HUES6 (cell line): Measurements from ENCODE around the gene GATC.

Experiments
- H3K27ac ChIP-seq: 2 replicates; pipeline ENCODE4 v1.7.0; 2013; ENCODE audit warnings: low read depth, mild to moderate bottlenecking, low read length, inconsistent platforms
- H3K27me3 ChIP-seq: 2 replicates; pipeline ENCODE4 v1.6.1; 2013; ENCODE audit warnings: low read length; ENCODE audit not compliant: control insufficient read depth, insufficient read depth
- H3K36me3 ChIP-seq: 2 replicates; pipeline ENCODE4 v1.6.1; 2013; ENCODE audit warnings: low read length; ENCODE audit not compliant: control insufficient read depth, insufficient read depth
- H3K4me1 ChIP-seq: 2 replicates; pipeline ENCODE4 v1.6.1; 2013; ENCODE audit warnings: low read length; ENCODE audit not compliant: control insufficient read depth, insufficient read depth
- H3K4me3 ChIP-seq: 2 replicates; pipeline ENCODE4 v1.5.1; 2013; ENCODE audit warnings: low read depth, low read length
- H3K9ac ChIP-seq: one replicate; pipeline ENCODE4 v1.6.1; 2013; ENCODE audit warnings: mild to moderate bottlenecking, low read length
- H3K9me3 ChIP-seq: 2 replicates; pipeline ENCODE4 v1.6.1; 2013; ENCODE audit warnings: low read depth, low read length; ENCODE audit not compliant: control insufficient read depth, insufficient read depth

Gene GATC

GRCh38 chr12:120413901-120414695 is 32.1 kb upstream of the GATC start:
- H3K9ac ChIP-seq, result peak overlapping the region; percentile 69
- H3K27ac ChIP-seq, result peak overlapping the region; percentile 92
- H3K9me3 ChIP-seq, result no peaks in the 10 kb centered on the region
- no peaks in the 10 kb centered on the region for H3K36me3 ChIP-seq
- peaks cover 9% of the 10 kb centered on the region for H3K4me1 ChIP-seq
- H3K4me3 ChIP-seq, result peak overlapping the region; percentile 34; the same call in 1 of the 2 replicates
- no peaks in the 10 kb centered on the region for H3K27me3 ChIP-seq

- Histone ChIP-seq H3K27me3 (no peaks in the 10 kb centered on the region), H3K9me3 (no peaks in the 10 kb centered on the region), H3K27ac (no peak overlapping the region), H3K4me3 (no peak overlapping the region), H3K4me1 (peaks cover 11% of the 10 kb centered on the region), H3K36me3 (no peaks in the 10 kb centered on the region), H3K9ac (no peak overlapping the region)
Measured at GRCh38 chr12:120416490-120417216, 29.6 kb upstream of the GATC start.

- Histone ChIP-seq H3K9me3 (no peaks in the 10 kb centered on the region), H3K9ac (no peak overlapping the region), H3K4me3 (no peak overlapping the region), H3K27ac (no peak overlapping the region), H3K36me3 (no peaks in the 10 kb centered on the region), H3K27me3 (no peaks in the 10 kb centered on the region), H3K4me1 (peaks cover 15% of the 10 kb centered on the region)
Measured at GRCh38 chr12:120417917-120418580, 28.2 kb upstream of the GATC start.

GRCh38 chr12:120421701-120422100 is 24.5 kb upstream of the GATC start:
- H3K27ac ChIP-seq, result no peak overlapping the region
- H3K4me3 ChIP-seq, result no peak overlapping the region
- H3K9ac ChIP-seq, result no peak overlapping the region
- no peaks in the 10 kb centered on the region for H3K36me3 ChIP-seq
- H3K4me1 ChIP-seq, result peaks cover 11% of the 10 kb centered on the region
- H3K9me3 ChIP-seq, result no peaks in the 10 kb centered on the region
- H3K27me3 ChIP-seq, result no peaks in the 10 kb centered on the region

- no peaks in the 10 kb centered on the region for H3K27me3 ChIP-seq
- no peak overlapping the region for H3K27ac ChIP-seq
- no peaks in the 10 kb centered on the region for H3K9me3 ChIP-seq
- no peaks in the 10 kb centered on the region for H3K36me3 ChIP-seq
- H3K4me3 ChIP-seq, result no peak overlapping the region
- no peak overlapping the region for H3K9ac ChIP-seq
- H3K4me1 ChIP-seq, result peaks cover 11% of the 10 kb centered on the region
Measured at GRCh38 chr12:120422892-120423456, 23.3 kb upstream of the GATC start.

GRCh38 chr12:120425797-120426196 is 20.4 kb upstream of the GATC start:
- no peak overlapping the region for H3K4me3 ChIP-seq
- H3K27me3 ChIP-seq, result no peaks in the 10 kb centered on the region
- no peaks in the 10 kb centered on the region for H3K36me3 ChIP-seq
- peaks cover 11% of the 10 kb centered on the region for H3K4me1 ChIP-seq
- no peaks in the 10 kb centered on the region for H3K9me3 ChIP-seq
- H3K9ac ChIP-seq, result no peak overlapping the region
- no peak overlapping the region for H3K27ac ChIP-seq

- no peaks in the 10 kb centered on the region for H3K36me3 ChIP-seq
- H3K4me1 ChIP-seq, result peaks cover 4% of the 10 kb centered on the region
- H3K9me3 ChIP-seq, result no peaks in the 10 kb centered on the region
- H3K4me3 ChIP-seq, result no peak overlapping the region
- H3K27me3 ChIP-seq, result no peaks in the 10 kb centered on the region
- no peak overlapping the region for H3K27ac ChIP-seq
- H3K9ac ChIP-seq, result no peak overlapping the region
Measured at GRCh38 chr12:120428597-120429229, 17.5 kb upstream of the GATC start.

- no peaks in the 10 kb centered on the region for H3K9me3 ChIP-seq
- no peak overlapping the region for H3K9ac ChIP-seq
- no peak overlapping the region for H3K4me3 ChIP-seq
- peaks cover 4% of the 10 kb centered on the region for H3K4me1 ChIP-seq
- H3K36me3 ChIP-seq, result no peaks in the 10 kb centered on the region
- no peak overlapping the region for H3K27ac ChIP-seq
- H3K27me3 ChIP-seq, result no peaks in the 10 kb centered on the region
Measured at GRCh38 chr12:120429368-120429767, 16.9 kb upstream of the GATC start.

GRCh38 chr12:120432772-120433525 is 13.3 kb upstream of the GATC start:
- Histone ChIP-seq H3K36me3 (no peaks in the 10 kb centered on the region), H3K27ac (no peak overlapping the region), H3K4me1 (no peaks in the 10 kb centered on the region), H3K4me3 (no peak overlapping the region), H3K27me3 (no peaks in the 10 kb centered on the region), H3K9ac (no peak overlapping the region), H3K9me3 (no peaks in the 10 kb centered on the region)
